H9 (cell line): Measurements from ENCODE around the gene MMP23B. TPM values are rescaled to one million over a fixed set of nuclear protein-coding genes. Genes with fewer than 3 reads are reported as not detected.

Experiments used
- DNase-seq: peaks from one replicate; pipeline ENCODE4 v3.0.0-alpha.2; 2017
- H2AFZ ChIP-seq: one replicate; pipeline ENCODE4 v1.6.1; 2013; ENCODE audit warnings: mild to moderate bottlenecking, low read length, control low read depth, moderate library complexity
- H2AK5ac ChIP-seq: 2 replicates; pipeline ENCODE4 v1.6.1; 2013; ENCODE audit warnings: low read length, control low read depth, mixed read lengths; ENCODE audit not compliant: insufficient read length
- H2BK120ac ChIP-seq: one replicate; pipeline ENCODE4 v1.6.1; 2013; ENCODE audit warnings: low read depth, mild to moderate bottlenecking, low read length, control low read depth, inconsistent platforms; ENCODE audit not compliant: poor library complexity, severe bottlenecking
- H2BK12ac ChIP-seq: 2 replicates; pipeline ENCODE4 v1.6.1; 2013; ENCODE audit warnings: low read length, control low read depth, mixed read lengths, low read depth; ENCODE audit not compliant: insufficient read length
- H2BK15ac ChIP-seq: 2 replicates; pipeline ENCODE4 v1.6.1; 2013; ENCODE audit warnings: low read depth, low read length, control low read depth
- H2BK20ac ChIP-seq: one replicate; pipeline ENCODE4 v1.6.1; 2013; ENCODE audit warnings: low read depth, mild to moderate bottlenecking, low read length, control low read depth, inconsistent platforms; ENCODE audit not compliant: poor library complexity, severe bottlenecking
- H2BK5ac ChIP-seq: 2 replicates; pipeline ENCODE4 v1.6.1; 2013; ENCODE audit warnings: low read length, control low read depth, mixed read lengths; ENCODE audit not compliant: insufficient read length
- H3K14ac ChIP-seq: 2 replicates; pipeline ENCODE4 v1.6.1; 2013; ENCODE audit warnings: low read length, control low read depth; ENCODE audit not compliant: insufficient read depth
- H3K18ac ChIP-seq: 2 replicates; pipeline ENCODE4 v1.6.1; 2013; ENCODE audit warnings: low read depth, mild to moderate bottlenecking, mixed read lengths, low read length, control low read depth; ENCODE audit not compliant: insufficient read length
- H3K23ac ChIP-seq: 2 replicates; pipeline ENCODE4 v1.6.1; 2013; ENCODE audit warnings: low read length, control low read depth, mixed read lengths, low read depth; ENCODE audit not compliant: insufficient read length
- H3K23me2 ChIP-seq: 2 replicates; pipeline ENCODE4 v1.6.1; 2013; ENCODE audit warnings: low read depth, mild to moderate bottlenecking, mixed read lengths, low read length, control low read depth; ENCODE audit not compliant: insufficient read length, poor library complexity, severe bottlenecking
- H3K27ac ChIP-seq: 2 replicates; pipeline ENCODE4 v1.5.1; 2013; ENCODE audit warnings: low read length, control low read depth, mixed read lengths, low read depth; ENCODE audit not compliant: insufficient read length
- H3K27me3 ChIP-seq: 2 replicates; pipeline ENCODE4 v1.6.1; 2013; ENCODE audit warnings: low read length, control low read depth, inconsistent platforms; ENCODE audit not compliant: insufficient read depth
- H3K4ac ChIP-seq: 2 replicates; pipeline ENCODE4 v1.6.1; 2013; ENCODE audit warnings: low read depth, mild to moderate bottlenecking, control low read depth, inconsistent platforms, low read length, moderate library complexity
- H3K4me1 ChIP-seq: 2 replicates; pipeline ENCODE4 v1.6.1; 2013; ENCODE audit warnings: low read length, control low read depth, inconsistent platforms; ENCODE audit not compliant: insufficient read depth
- H3K4me2 ChIP-seq: 2 replicates; pipeline ENCODE4 v1.6.1; 2013; ENCODE audit warnings: low read length, control low read depth, mixed read lengths; ENCODE audit not compliant: insufficient read length, insufficient read depth
- H3K56ac ChIP-seq: 2 replicates; pipeline ENCODE4 v1.6.1; 2013; ENCODE audit warnings: low read depth, mild to moderate bottlenecking, mixed read lengths, low read length, control low read depth; ENCODE audit not compliant: insufficient read length
- H3K79me1 ChIP-seq: 2 replicates; pipeline ENCODE4 v1.6.1; 2013; ENCODE audit warnings: low read depth, mild to moderate bottlenecking, moderate library complexity, low read length, control low read depth, inconsistent platforms; ENCODE audit not compliant: insufficient read depth, poor library complexity, severe bottlenecking
- H3K79me2 ChIP-seq: 2 replicates; pipeline ENCODE4 v1.6.1; 2013; ENCODE audit warnings: low read length, control low read depth, inconsistent platforms; ENCODE audit not compliant: insufficient read depth
- H3K9ac ChIP-seq: 2 replicates; pipeline ENCODE4 v1.6.1; 2013; ENCODE audit warnings: low read length, control low read depth, mixed read lengths; ENCODE audit not compliant: insufficient read length; ENCODE audit errors: extremely low read depth
- H3K9me3 ChIP-seq: one replicate; pipeline ENCODE4 v1.6.1; 2013; ENCODE audit warnings: low read depth, low read length, inconsistent platforms; ENCODE audit not compliant: control insufficient read depth
- H3T11ph ChIP-seq: one replicate; pipeline ENCODE4 v1.6.1; 2013; ENCODE audit warnings: mild to moderate bottlenecking, low read length, control low read depth, inconsistent platforms
- H4K20me1 ChIP-seq: one replicate; pipeline ENCODE4 v1.6.1; 2013; ENCODE audit not compliant: control insufficient read depth, insufficient read length, insufficient read depth
- H4K5ac ChIP-seq: 2 replicates; pipeline ENCODE4 v1.6.1; 2013; ENCODE audit warnings: low read depth, mild to moderate bottlenecking, mixed read lengths, low read length, control low read depth; ENCODE audit not compliant: insufficient read length
- H4K8ac ChIP-seq: replicated peaks from 2 replicates; pipeline ENCODE4 v1.6.1; 2013; ENCODE audit warnings: low read length, control low read depth, mixed read lengths, low read depth; ENCODE audit not compliant: insufficient read length
- H4K91ac ChIP-seq: 2 replicates; pipeline ENCODE4 v1.6.1; 2013; ENCODE audit warnings: low read depth, mild to moderate bottlenecking, moderate library complexity, mixed read lengths, low read length, control low read depth; ENCODE audit not compliant: insufficient read length
- H3K27ac Mint-ChIP-seq, 3 experiments: 2 replicates in 2 of 3; 3 replicates in 1 of 3; pipeline ENCODE4 v1.8.0; 2020 to 2021; ENCODE audit warnings: mixed read lengths in 3 of 3, mild to moderate bottlenecking in 1 of 3, moderate library complexity in 1 of 3
- H3K27me3 Mint-ChIP-seq: 2 replicates; pipeline ENCODE4 v1.8.0; 2021; ENCODE audit warnings: low read depth, mild to moderate bottlenecking, moderate library complexity, mixed read lengths
- H3K36me3 Mint-ChIP-seq, 3 experiments: 2 replicates in 2 of 3; 3 replicates in 1 of 3; pipeline ENCODE4 v1.8.0; 2020 to 2021; ENCODE audit warnings: low read depth in 3 of 3, mixed read lengths in 3 of 3; ENCODE audit not compliant: insufficient read depth in 1 of 3
- H3K4me1 Mint-ChIP-seq, 2 experiments: 2 replicates each; pipeline ENCODE4 v1.8.0; 2020; ENCODE audit warnings: mixed read lengths in 2 of 2
- H3K4me3 Mint-ChIP-seq, 2 experiments: 2 replicates in 1 of 2; 3 replicates in 1 of 2; pipeline ENCODE4 v1.8.0; 2020 to 2021; ENCODE audit warnings: mild to moderate bottlenecking in 2 of 2, mixed read lengths in 2 of 2, moderate library complexity in 1 of 2
- H3K9me3 Mint-ChIP-seq, 2 experiments: 2 replicates in 1 of 2; 3 replicates in 1 of 2; pipeline ENCODE4 v1.8.0; 2020; ENCODE audit warnings: mild to moderate bottlenecking in 2 of 2, mixed read lengths in 2 of 2, moderate library complexity in 1 of 2
- WGBS: extraction: QIAGEN DNeasy Blood & Tissue Kit; methylation state at CpG from one replicate; pipeline ENCODE4 v1.1.7; 2013; ENCODE audit warnings: missing lambda C conversion rate, low lambda C conversion rate, mixed read lengths; ENCODE audit not compliant: insufficient read length; ENCODE audit errors: extremely low coverage; 5-methylcytosine and 5-hydroxymethylcytosine counted together
- total RNA-seq: library from RNA; stranded (reverse); gene quantifications from 2 replicates; pipeline ENCODE4 v1.2.1, GENCODE V29; 2021
- TF ChIP-seq, protein P1 (sequence below): fragments of 200-600 bp; sonication (generic); conservative IDR thresholded peaks from 3 replicates; pipeline ENCODE4 v1.8.0; 2021; ENCODE audit warnings: antibody characterized with exemption, mild to moderate bottlenecking

MMP23B gene
- total RNA-seq, 1 experiment from 2014 or later, result 12.5 TPM

DNA sequence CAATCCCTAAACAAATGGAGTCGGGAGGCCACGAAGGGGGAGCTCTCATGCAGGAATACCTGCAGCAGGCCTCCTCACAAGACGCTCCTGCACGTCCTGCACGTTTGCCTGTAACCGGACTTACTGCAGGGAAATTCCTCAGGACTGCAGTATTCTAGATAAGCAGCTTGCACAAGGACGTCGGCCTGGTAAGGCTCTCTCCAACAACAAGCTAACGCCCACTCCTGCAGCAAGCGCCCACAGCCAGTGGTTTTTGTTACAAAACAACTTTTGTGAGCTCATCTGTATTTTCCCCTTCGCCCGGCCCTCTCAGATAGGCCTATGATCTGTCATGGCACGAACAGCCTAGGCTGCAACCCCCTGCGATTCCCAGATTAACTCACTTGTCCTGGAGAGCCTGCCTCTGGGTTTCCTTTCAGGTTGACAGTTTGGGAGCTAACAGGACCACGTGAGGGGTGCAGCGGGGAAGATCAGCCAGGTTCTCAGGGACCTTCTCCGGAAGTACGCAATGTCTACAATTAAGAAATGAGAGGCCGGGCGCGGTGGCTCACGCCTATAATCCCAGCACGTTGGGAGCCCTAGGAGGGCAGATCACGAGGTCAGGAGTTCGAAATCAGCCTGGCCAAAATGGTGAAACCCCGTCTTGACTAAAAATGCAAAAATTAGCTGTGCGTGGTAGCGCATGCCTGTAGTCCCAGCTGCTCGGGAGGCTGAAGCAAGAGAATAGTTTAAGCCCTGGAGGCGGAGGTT, 17.6 kb upstream of the MMP23B start:
- H2BK120ac ChIP-seq, result no peak overlapping the region
- H2BK12ac ChIP-seq, result no peak overlapping the region
- peaks cover 0 to 15% (median 6%) of the 10 kb centered on the region in 3 experiments; a peak in 5 of 7 replicates for H3K36me3 Mint-ChIP-seq
- H3K9me3 Mint-ChIP-seq, result no peaks in the 10 kb centered on the region; a peak in 1 of 5 replicates
- H3T11ph ChIP-seq, result no peak overlapping the region
- peak; percentile 25 for DNase-seq
- no peak overlapping the region for H4K5ac ChIP-seq
- H3K18ac ChIP-seq, result no peak overlapping the region
- TF ChIP-seq, protein P1, sequence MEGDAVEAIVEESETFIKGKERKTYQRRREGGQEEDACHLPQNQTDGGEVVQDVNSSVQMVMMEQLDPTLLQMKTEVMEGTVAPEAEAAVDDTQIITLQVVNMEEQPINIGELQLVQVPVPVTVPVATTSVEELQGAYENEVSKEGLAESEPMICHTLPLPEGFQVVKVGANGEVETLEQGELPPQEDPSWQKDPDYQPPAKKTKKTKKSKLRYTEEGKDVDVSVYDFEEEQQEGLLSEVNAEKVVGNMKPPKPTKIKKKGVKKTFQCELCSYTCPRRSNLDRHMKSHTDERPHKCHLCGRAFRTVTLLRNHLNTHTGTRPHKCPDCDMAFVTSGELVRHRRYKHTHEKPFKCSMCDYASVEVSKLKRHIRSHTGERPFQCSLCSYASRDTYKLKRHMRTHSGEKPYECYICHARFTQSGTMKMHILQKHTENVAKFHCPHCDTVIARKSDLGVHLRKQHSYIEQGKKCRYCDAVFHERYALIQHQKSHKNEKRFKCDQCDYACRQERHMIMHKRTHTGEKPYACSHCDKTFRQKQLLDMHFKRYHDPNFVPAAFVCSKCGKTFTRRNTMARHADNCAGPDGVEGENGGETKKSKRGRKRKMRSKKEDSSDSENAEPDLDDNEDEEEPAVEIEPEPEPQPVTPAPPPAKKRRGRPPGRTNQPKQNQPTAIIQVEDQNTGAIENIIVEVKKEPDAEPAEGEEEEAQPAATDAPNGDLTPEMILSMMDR, result no peak
- H3K79me2 ChIP-seq, result no peaks in the 10 kb centered on the region
- no peak overlapping the region for H3K27ac ChIP-seq
- H4K20me1 ChIP-seq, result no peaks in the 10 kb centered on the region
- H2AFZ ChIP-seq, result no peak overlapping the region
- peaks cover 16 to 19% of the 10 kb centered on the region in 2 experiments for H3K4me1 Mint-ChIP-seq
- H3K79me1 ChIP-seq, result no peaks in the 10 kb centered on the region
- H2BK15ac ChIP-seq, result no peak overlapping the region
- H3K27me3 Mint-ChIP-seq, result peaks cover 2% of the 10 kb centered on the region; the same call in 1 of the 2 replicates
- no peak overlapping the region for H2BK20ac ChIP-seq
- no peak overlapping the region for H3K56ac ChIP-seq
- no peak overlapping the region for H3K14ac ChIP-seq
- H2BK5ac ChIP-seq, result no peak overlapping the region
- H3K23ac ChIP-seq, result no peak overlapping the region
- H3K4ac ChIP-seq, result no peak overlapping the region
- H3K4me1 ChIP-seq, result peaks cover 5% of the 10 kb centered on the region; the same call in 1 of the 2 replicates
- H3K27me3 ChIP-seq, result no peaks in the 10 kb centered on the region
- H3K9me3 ChIP-seq, result no peaks in the 10 kb centered on the region
- no peak overlapping the region for H4K8ac ChIP-seq
- peak overlapping the region; percentile 22 to 93 (median 72); a peak in 2 of 7 replicates for H3K27ac Mint-ChIP-seq
- H3K9ac ChIP-seq, result peak overlapping the region; percentile 30
- peak overlapping the region; percentile 86 to 89 for H3K4me3 Mint-ChIP-seq
- H3K4me2 ChIP-seq, result peak overlapping the region; percentile 62
- no CpG with 5 or more reads among the region's 30 CpGs for WGBS
- no peak overlapping the region for H2AK5ac ChIP-seq
- peaks cover 15% of the 10 kb centered on the region for H3K23me2 ChIP-seq
- no peak overlapping the region for H4K91ac ChIP-seq
